ENCODE results near the gene LRRC37A3. TPM values are rescaled to one million over a fixed set of nuclear protein-coding genes. Genes with fewer than 3 reads are reported as not detected.

LRRC37A3 gene
- total RNA-seq: 0.89 and 1.2 TPM in 2 replicates

DNA sequence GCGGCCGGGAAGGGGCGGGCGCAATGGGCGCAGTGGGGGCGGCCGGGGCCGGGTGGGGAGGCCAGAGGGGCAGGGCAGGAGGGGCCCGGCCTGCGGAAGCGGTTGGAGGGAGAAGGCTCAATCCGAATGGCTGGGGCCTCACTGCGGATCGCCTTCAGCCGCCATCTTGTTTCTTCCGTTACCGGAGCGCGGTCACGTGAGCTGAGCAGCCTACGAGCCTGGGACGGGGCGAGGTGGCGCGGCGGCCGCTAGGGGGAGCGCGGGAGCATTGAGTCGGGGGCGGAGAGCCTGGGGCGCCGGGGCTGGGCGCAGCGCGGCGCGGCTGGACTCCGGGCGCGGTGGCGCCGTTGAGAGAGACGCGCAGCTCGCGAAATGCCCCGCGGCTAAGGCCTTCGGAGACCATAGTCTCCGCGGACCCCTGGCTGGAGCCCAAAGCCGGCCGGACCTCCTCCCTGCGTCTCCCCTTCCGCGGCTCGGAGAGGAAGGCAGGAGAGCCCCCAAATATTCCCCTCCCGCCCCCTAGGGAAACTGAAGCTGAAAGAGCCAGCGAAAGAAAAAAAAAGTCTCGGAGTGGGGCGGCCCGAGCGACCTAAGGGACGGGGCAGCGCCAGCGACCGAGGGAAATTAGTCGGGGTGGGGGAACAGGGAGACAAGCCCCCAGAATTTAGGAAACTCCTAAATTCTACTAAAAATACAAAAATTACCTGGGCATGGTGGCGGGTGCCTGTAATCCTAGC lies at the start of gene LRRC37A3:
Gene LRRC37A3 (minus strand): TSS at position 190 of the 737 bp plus-strand sequence. CDS start 22,221 bp downstream, outside the sequence.

Other genes starting within 250 kb of the LRRC37A3 start
- 18.9 and 23.7 TPM in 2 replicates for gene GNA13, start 137.3 kb upstream of the LRRC37A3 start, total RNA-seq
- 0.84 and 1.5 TPM in 2 replicates for gene RGS9, start 217.9 kb upstream of the LRRC37A3 start, total RNA-seq

Data from bronchus fibroblast of lung (primary cell).